GM19238 (cell line): ENCODE results near the gene TNNT3.

Source experiments
- DNase-seq: peaks from one replicate; pipeline ENCODE4 v3.0.0; 2011; ENCODE audit warnings: low spot score; ENCODE audit not compliant: insufficient read length

The TNNT3 gene

DNA sequence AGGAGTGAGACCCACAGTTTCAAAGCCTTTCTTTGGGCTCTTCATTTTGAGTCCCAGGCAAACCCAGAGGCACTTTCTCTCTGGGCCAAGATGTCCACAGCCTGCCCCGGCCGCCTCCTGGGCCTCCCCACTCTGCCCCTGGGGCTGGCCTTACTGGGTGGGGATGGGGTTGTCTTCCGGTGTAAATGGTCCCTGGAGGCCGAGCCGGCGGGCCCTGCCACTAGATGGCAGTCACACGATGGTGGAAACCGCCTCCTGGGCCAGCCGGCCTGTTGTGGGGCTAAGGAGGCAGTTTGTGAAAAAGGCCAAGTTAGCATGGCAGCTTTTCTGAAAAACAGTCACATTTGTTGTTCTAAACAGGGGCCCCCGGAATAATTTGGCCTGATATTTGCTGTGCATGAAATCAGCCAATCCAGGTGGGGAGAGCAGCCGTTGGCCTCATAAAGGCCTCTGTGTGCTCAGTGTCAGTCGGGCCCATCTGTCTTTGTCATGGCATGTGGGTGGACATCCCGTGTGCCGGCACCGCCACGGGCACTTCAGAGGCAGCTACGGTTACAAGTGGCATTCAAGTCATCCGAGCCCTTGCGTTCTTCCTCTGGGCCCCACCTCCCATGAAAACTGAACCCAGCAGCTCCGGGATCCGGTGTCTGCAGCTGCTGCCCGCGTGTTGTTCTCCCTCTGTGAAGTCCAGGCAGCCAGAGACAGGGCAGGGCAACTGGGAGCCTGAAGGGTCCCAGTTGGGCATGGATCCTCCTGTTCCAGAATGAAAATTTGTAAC is 34.2 kb downstream of the TNNT3 start:
- DNase-seq: no peak

GRCh38 chr11:1958367-1958766 is 38.9 kb downstream of the TNNT3 start:
- no peak for DNase-seq

DNA sequence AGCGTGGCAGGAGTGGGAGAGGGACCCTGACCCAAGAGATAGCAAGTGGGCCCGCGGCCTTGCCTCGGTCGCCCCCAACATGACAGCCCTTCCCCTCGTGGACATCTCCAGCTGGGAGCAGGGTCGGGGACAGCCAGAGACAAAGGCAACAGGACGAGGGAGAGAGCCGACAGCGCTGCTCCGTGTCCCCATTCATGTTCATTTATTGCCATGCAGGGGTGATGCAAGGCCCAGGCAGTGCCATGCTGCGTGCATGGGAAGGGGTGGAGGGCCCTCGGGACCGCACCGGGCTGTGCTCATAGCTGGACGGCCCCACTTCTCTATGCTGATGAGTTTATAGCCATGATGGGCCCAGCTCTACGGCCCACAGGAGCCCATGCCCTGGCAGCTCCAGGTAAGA is 40.3 kb downstream of the TNNT3 start:
- DNase-seq: no peak

DNA sequence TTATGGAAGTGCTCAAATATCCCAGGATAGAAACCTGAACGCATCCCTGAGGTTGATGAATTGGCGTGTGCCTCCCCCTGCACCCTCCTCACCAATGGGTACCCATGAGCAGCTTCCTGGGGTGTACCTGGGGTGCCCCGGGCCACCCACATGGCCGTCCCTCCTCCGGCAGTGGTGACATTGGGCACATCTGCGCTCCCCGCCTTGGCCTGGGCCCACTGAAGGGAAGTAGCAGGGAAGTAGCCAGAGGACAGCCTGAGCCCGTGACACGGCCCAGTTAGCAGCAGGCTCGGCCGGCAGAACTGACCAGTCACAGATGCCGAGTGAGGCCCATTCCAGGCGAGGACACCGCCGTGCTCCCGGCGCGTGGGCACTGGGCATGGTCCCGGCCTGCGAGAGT is 44.4 kb downstream of the TNNT3 start:
- no peak for DNase-seq

DNA sequence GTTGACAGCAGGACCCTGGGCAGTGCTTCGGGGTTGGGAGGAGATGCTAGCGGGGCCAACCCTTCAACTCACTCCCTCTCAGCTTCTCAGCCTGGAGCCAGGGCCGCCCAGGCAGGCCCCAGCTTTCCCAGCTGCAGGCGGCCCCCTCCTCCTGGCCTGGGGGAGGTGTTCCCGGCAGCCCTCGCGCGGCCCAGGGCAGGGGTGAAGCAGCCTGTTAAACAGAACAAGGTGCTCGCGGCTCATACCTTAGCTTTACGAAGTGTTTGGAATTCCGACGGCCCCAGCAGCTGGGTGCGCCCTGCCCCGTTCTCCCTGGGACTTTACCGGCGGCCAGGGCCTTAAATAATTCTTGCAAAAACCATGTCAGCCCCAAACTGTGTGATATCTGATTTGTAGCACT is 44.8 kb downstream of the TNNT3 start:
- no peak for DNase-seq

- no peak for DNase-seq
Measured at GRCh38 chr11:1964955-1965354, 45.5 kb downstream of the TNNT3 start.

DNA sequence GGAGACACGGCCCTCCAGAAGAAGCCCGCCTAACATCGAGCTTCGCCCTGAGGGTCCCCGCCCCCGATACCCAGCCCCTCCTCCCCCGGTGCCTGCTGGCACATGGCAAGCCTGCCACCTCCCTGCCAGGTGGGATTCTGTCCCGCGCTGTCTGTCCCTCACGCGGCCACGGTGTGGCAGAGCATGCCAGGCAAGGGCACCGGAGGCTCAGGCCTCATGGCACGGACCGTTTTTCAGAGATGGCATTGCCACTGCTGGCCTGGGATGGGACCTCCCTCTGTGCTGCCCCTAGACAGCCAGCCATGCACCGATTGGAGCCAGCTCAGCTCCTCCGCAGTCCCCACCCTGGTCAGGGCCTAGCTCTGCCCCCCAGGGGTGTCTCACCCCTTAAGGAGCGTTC is 47.0 kb downstream of the TNNT3 start:
- no peak for DNase-seq

DNA sequence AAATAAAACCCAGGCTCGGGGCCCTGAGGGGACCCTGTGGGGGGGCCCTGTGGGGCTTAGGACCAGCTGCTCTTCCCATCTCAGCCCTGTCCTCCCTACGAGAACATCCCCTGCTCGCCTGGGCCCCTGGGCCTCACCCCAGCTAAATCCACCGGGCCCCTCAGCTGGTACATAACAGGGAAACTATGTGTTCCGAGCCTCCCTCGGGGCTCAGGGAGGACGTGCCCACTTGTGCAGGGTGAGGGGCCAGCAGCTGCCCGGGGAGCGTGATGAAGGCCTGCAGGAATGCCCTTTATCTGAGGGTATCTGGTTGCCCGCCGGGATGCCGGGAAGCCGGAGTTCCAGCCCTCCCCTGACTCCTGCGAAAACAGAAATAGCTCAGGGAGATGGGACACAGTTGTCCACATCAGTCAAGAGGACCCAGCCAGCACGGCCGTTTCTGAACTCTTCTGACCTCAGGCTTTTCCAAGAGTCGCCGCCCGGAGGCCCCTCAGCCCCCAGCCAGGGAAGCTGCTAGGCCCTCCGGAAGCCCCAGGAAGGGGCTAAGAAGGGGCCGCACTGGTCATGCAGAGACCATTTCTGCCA is 48.2 kb downstream of the TNNT3 start:
- no peak for DNase-seq

DNA sequence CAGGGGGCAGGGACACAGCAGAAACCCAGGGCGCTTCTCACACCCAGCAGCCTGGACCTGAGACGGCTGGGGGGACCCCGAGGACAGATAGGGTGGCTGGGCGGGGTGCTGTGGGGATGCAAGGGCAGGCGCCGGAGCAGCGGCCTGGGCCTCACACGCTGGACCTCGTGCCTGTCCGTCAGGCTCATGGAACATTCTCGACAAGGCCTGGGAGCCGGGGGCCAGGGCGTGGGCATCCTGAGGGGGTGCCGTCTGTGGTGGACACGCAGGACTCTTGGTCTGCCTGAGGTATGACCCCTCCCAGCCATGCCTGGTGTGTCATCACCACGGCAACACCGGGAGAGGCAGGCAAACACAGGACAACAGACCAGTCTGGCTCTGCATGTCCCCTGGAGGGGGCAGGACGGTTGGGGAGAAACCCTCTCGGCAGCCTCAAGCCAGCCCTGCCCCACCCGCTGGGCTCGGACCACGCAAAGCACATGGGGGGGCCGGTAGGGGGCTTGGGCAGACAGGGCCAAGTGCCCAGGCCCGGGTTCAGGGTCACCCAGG is 49.0 kb downstream of the TNNT3 start:
- DNase-seq: no peak

GRCh38 chr11:1969035-1969434 is 49.5 kb downstream of the TNNT3 start:
- no peak for DNase-seq

GRCh38 chr11:1969776-1970175 is 50.3 kb downstream of the TNNT3 start:
- DNase-seq: no peak

DNA sequence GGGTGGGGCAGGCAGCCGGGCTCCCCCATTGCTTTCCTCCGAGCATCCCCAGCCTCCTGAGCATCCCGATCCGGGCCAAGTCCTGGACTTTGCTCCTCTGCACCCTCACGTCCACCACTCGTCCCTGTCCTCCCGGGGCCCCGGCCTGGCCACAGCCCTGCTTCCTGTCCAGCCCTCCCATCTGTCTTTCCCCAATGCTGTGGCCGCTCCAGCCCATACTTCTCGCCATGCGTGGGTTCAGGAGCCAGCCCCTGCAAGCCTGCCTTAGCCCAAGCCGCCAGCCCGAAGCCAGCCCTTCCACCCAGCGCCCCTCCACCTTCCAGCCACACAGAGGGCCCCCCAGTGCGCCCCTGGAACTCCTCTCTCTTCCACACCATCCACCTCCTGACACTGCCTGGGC is 51.5 kb downstream of the TNNT3 start:
- no peak for DNase-seq

GRCh38 chr11:1975185-1975584 is 55.7 kb downstream of the TNNT3 start:
- no peak for DNase-seq

DNA sequence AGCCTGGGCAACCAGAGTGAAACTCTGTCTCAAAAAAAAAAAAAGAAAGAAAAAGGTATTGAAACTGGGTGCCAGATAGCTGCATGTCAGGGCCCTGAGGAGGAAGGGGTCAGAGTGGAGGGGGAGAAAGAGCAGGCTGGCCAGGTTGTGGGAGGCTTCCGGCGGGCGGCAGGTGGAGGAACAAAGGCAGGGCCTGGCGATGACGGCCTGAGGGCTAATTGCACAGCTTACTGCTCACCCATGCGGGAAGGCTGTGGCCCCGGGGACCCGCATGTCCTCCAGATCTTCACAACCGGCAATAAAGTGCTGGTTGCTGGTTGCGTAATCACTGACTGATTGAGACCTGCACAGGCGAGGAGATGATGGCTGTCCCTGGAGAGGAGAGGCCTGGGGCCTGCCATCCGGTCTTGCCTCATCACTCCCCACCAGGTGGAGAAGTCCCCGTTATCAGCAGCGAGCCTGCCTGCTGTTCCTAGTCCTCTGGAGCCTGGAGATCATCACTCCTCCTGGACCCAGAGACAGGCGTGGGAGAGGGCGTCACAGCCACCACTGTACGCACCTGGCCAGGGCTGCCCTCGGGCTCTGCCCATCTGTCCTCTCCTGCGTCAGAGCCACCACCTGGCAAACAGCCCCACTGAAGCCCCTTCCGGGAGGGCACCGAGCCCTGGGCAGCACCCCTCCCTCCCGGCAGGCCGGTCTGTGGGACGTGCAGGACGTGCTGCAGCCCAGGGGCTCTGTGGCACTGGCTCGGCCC is 59.4 kb downstream of the TNNT3 start:
- DNase-seq: no peak

DNA sequence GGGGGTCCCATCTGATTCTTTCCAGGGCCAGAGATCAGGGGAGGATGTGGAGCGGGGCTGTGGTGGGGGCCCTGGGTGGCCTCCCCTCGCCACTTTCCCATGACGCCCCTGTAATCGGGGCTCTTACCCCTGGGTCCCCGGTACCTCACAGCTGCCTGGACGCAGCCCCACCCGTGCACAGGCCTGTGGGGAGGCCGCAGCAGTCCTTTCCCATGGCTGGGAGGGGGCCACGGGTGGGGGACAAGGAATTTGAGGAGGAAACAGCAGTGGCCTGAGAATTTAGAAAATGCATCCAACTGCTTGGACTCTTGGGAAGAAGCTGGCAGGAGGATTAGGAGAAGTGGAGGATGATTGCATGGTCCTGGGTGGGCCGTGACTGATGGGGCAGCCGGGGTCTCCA is 60.1 kb downstream of the TNNT3 start:
- DNase-seq: no peak

DNA sequence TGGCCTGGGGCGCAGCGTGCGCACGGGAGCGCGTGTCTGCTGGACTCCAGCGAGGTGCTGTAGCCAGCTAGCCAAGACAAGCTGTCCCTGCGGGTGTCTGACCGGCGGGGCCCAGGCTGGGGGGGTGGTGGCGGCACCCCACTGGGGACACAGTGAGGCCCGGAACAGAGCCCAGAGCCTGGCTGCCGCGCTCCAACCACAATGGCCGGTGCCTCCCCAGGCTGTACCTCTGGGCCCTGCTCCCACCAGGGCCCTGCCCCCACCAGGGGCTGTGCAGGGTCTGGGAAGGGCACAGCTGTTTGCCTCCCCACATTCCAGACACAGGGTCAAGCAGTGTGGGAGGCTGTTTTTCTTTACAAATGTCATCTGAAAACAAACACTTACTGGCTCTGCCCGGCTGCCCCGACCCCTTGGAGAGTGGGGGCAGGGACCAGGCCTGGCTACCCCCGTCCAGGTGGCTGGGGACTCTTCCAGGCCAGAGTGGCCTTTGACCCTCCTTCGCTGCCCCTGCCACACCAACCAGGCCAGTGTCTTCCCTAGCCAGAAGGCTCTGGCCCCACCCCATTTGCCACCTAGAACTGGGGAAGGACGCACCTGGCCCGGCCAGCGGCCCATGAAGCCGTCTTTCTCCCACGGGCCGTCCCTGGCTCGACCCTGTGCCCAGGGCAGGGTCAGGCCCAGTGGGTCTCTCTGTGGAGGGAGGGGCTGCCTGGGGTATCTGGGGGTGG is 63.5 kb downstream of the TNNT3 start:
- DNase-seq: no peak

DNA sequence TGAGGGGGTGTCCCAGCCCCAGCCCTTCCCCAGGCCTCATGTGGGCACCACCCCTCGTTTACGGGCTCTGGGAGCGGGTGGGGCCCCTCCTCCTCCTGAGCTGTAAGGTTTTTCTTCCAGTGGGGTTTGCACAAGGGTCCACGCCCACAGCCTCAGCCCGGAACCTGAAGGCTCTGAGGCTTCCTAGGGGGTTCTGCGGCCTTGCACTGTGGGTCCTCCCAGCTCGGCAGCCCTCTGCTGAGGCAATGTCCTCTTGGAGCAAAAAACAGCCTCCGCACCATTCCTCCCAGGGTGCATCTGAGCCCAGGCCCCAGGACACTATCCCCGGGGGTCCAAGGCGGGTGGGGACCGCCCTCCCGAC is 64.1 kb downstream of the TNNT3 start:
- DNase-seq: no peak

DNA sequence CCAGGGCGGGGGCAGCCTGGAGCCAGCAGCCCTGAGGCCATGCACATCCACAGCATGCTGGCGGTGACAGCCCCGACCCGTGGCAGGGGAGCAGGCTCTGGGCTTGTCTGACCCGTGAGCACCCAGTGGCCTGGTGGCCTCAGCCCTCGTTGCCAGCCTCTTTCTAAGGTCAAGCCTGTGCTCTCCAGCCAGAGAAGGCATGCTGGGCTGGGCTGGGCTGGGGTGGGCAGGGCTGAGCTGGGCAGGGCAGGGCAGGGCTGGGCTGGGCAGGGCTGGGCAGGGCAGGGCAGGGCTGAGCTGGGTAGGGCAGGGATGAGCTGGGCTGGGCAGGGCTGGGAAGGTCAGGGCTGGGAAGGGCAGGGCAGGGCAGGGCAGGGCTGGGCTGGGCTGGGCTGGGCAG is 67.5 kb downstream of the TNNT3 start:
- no peak for DNase-seq

- no peak for DNase-seq
Measured at GRCh38 chr11:1988174-1988573, 68.7 kb downstream of the TNNT3 start.
